Liver (tissue), 9 donors: Measurements from ENCODE around the gene UBE2L3. TPM values are rescaled to one million over a fixed set of nuclear protein-coding genes. Genes with fewer than 3 reads are reported as not detected.

ENCODE experiments used
- DNase-seq: peaks from one replicate; pipeline ENCODE4 v3.0.0-alpha.2; 2017; ENCODE audit warnings: low spot score
- H3K27ac ChIP-seq, 2 donors: one replicate each; pipeline ENCODE4 v1.7.0; 2013; ENCODE audit warnings: inconsistent platforms in 2 of 2, low read length in 2 of 2, control low read depth in 1 of 2, low read depth in 1 of 2, mild to moderate bottlenecking in 1 of 2
- H3K27me3 ChIP-seq, 4 donors: one replicate each; pipeline versions ENCODE4 v1.6.1 to v1.7.0; 2013; ENCODE audit warnings: low read length in 3 of 4, inconsistent platforms in 1 of 4, mild to moderate bottlenecking in 1 of 4, moderate library complexity in 1 of 4; ENCODE audit not compliant: control insufficient read depth in 4 of 4, insufficient read depth in 4 of 4
- H3K36me3 ChIP-seq, 4 donors: one replicate each; pipeline versions ENCODE4 v1.6.1 to v1.7.0; 2013; ENCODE audit warnings: low read length in 3 of 4, mild to moderate bottlenecking in 3 of 4, low read depth in 1 of 4, moderate library complexity in 1 of 4; ENCODE audit not compliant: control insufficient read depth in 4 of 4, insufficient read depth in 3 of 4
- H3K4me1 ChIP-seq, 4 donors: one replicate each; pipeline versions ENCODE4 v1.6.1 to v1.7.0; 2013; ENCODE audit warnings: low read length in 3 of 4, mild to moderate bottlenecking in 3 of 4, moderate library complexity in 1 of 4; ENCODE audit not compliant: control insufficient read depth in 4 of 4, insufficient read depth in 4 of 4
- H3K4me3 ChIP-seq, 3 donors: one replicate each; pipeline versions ENCODE4 v1.6.1 to v1.7.0; 2013; ENCODE audit warnings: low read length in 3 of 3, control low read depth in 1 of 3, low read depth in 1 of 3, mild to moderate bottlenecking in 1 of 3
- H3K9ac ChIP-seq, 2 donors: one replicate each; pipeline ENCODE4 v1.7.0; 2013; ENCODE audit warnings: low read length in 2 of 2, mild to moderate bottlenecking in 2 of 2, moderate library complexity in 2 of 2, control low read depth in 1 of 2, low read depth in 1 of 2
- H3K9me3 ChIP-seq, 4 donors: one replicate each; pipeline versions ENCODE4 v1.6.1 to v1.7.0; 2013; ENCODE audit warnings: low read length in 3 of 4; ENCODE audit not compliant: control insufficient read depth in 4 of 4
- EGR1 ChIP-seq, 2 donors: IDR thresholded peaks; 2 replicates each; pipeline ENCODE4 v1.6.1; 2016 to 2018; ENCODE audit warnings: antibody characterized with exemption in 2 of 2, low read depth in 2 of 2
- FOXA1 ChIP-seq: IDR thresholded peaks from 2 replicates; pipeline ENCODE4 v1.6.1; 2016; ENCODE audit warnings: antibody characterized with exemption
- FOXA2 ChIP-seq: IDR thresholded peaks from 2 replicates; pipeline ENCODE4 v1.6.1; 2016; ENCODE audit warnings: antibody characterized with exemption
- GABPA ChIP-seq, 2 donors: IDR thresholded peaks in 1 of 2; conservative IDR thresholded peaks in 1 of 2; 2 replicates each; pipeline ENCODE4 v1.6.1; 2016; ENCODE audit warnings: antibody characterized with exemption in 2 of 2, mild to moderate bottlenecking in 1 of 2, moderate library complexity in 1 of 2
- HNF4A ChIP-seq, 2 donors: conservative IDR thresholded peaks; 2 replicates each; pipeline ENCODE4 v1.6.1; 2016; ENCODE audit warnings: antibody characterized with exemption in 2 of 2, mild to moderate bottlenecking in 2 of 2
- HNF4G ChIP-seq: IDR thresholded peaks from 2 replicates; pipeline ENCODE4 v1.6.1; 2016; ENCODE audit warnings: antibody characterized with exemption
- JUND ChIP-seq, 2 donors: IDR thresholded peaks; 2 replicates each; pipeline ENCODE4 v1.6.1; 2016; ENCODE audit warnings: antibody characterized with exemption in 2 of 2
- NR2F2 ChIP-seq: IDR thresholded peaks from 2 replicates; pipeline ENCODE4 v1.6.1; 2016; ENCODE audit warnings: antibody characterized with exemption
- RAD21 ChIP-seq, 2 donors: IDR thresholded peaks; 2 replicates each; pipeline ENCODE4 v1.6.1; 2016; ENCODE audit warnings: antibody characterized with exemption in 2 of 2, mild to moderate bottlenecking in 2 of 2
- RXRA ChIP-seq, 2 donors: IDR thresholded peaks; 2 replicates each; pipeline ENCODE4 v1.6.1; 2017 to 2018; ENCODE audit warnings: antibody characterized with exemption in 2 of 2, mild to moderate bottlenecking in 1 of 2
- SP1 ChIP-seq: IDR thresholded peaks from 2 replicates; pipeline ENCODE4 v1.6.1; 2018; ENCODE audit warnings: antibody characterized with exemption, mild to moderate bottlenecking
- TAF1 ChIP-seq: conservative IDR thresholded peaks from 2 replicates; pipeline ENCODE4 v1.6.1; 2016; ENCODE audit warnings: antibody characterized with exemption, mild to moderate bottlenecking
- YY1 ChIP-seq: IDR thresholded peaks from 2 replicates; pipeline ENCODE4 v1.6.1; 2016; ENCODE audit warnings: antibody characterized with exemption, mild to moderate bottlenecking
- WGBS: extraction: QIAGEN DNeasy Blood & Tissue Kit; methylation state at CpG from one replicate; pipeline ENCODE4 v1.1.7; 2013; 5-methylcytosine and 5-hydroxymethylcytosine counted together
- polyA plus RNA-seq, 2 donors: library from polyadenylated mRNA; stranded (reverse) in 1 of 2; unstranded in 1 of 2; fragments of 200-250 nt in 1 of 2; fragments of >200 nt in 1 of 2; fragmentation: Nextera tagmentation in 1 of 2; extraction: Ambion mirVana in 1 of 2; gene quantifications; one replicate each; pipeline versions ENCODE4 v1.2.1 to v1.2.3, GENCODE V29; 2013 to 2015
- total RNA-seq, 2 donors: library from RNA; depleted of rRNA; stranded (reverse); fragments of >200 nt; gene quantifications; one replicate each; pipeline ENCODE4 v1.2.3, GENCODE V29; 2014
- TF ChIP-seq, protein P1 (sequence below): fragments of 150-350 bp; IDR thresholded peaks from 2 replicates; pipeline ENCODE4 v1.5.1; 2017; ENCODE audit warnings: improper control_type of control experiment, low read depth, low read length; ENCODE audit not compliant: missing input control
- TF ChIP-seq, protein P2 (sequence below): IDR thresholded peaks from 2 replicates; pipeline ENCODE4 v1.6.1; 2016; ENCODE audit warnings: antibody characterized with exemption
- TF ChIP-seq, protein P3 (sequence below): IDR thresholded peaks from 2 replicates; pipeline ENCODE4 v1.6.1; 2016; ENCODE audit warnings: antibody characterized with exemption
- donor health status: healthy.
- donor health status: healthy.
- donor health status: healthy.
- donor health status: healthy.
- donor health status: healthy.

UBE2L3 gene
- total and polyA plus RNA-seq, 4 donors: 14.3 to 33.4 (median 19.8) TPM

DNA sequence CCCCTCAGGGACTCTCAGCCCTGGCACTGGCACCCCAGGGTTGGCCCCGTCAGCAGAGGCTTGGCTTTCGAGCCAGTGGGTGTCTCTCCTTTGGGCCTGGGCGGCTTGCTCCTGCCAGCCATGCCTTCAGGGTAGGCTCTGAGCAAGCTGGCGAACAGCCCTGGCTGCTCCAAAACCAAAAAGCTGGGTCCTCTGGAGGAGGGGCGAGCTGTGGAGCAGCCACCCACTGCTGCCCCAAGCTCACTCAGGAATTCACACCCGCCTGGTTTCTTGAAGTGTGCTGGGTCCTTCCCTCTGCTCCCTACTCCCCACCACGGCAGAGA, 56.1 kb downstream of the UBE2L3 start:
- H3K27ac ChIP-seq: no peak overlapping the region
- WGBS: 93% methylated on average over 7 of the region's 7 CpGs
- no peaks in the 10 kb centered on the region for H3K9me3 ChIP-seq
- H3K4me3 ChIP-seq: no peak overlapping the region
- TF ChIP-seq, protein P1, sequence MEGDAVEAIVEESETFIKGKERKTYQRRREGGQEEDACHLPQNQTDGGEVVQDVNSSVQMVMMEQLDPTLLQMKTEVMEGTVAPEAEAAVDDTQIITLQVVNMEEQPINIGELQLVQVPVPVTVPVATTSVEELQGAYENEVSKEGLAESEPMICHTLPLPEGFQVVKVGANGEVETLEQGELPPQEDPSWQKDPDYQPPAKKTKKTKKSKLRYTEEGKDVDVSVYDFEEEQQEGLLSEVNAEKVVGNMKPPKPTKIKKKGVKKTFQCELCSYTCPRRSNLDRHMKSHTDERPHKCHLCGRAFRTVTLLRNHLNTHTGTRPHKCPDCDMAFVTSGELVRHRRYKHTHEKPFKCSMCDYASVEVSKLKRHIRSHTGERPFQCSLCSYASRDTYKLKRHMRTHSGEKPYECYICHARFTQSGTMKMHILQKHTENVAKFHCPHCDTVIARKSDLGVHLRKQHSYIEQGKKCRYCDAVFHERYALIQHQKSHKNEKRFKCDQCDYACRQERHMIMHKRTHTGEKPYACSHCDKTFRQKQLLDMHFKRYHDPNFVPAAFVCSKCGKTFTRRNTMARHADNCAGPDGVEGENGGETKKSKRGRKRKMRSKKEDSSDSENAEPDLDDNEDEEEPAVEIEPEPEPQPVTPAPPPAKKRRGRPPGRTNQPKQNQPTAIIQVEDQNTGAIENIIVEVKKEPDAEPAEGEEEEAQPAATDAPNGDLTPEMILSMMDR: no peak
- TF ChIP-seq, protein P2, sequence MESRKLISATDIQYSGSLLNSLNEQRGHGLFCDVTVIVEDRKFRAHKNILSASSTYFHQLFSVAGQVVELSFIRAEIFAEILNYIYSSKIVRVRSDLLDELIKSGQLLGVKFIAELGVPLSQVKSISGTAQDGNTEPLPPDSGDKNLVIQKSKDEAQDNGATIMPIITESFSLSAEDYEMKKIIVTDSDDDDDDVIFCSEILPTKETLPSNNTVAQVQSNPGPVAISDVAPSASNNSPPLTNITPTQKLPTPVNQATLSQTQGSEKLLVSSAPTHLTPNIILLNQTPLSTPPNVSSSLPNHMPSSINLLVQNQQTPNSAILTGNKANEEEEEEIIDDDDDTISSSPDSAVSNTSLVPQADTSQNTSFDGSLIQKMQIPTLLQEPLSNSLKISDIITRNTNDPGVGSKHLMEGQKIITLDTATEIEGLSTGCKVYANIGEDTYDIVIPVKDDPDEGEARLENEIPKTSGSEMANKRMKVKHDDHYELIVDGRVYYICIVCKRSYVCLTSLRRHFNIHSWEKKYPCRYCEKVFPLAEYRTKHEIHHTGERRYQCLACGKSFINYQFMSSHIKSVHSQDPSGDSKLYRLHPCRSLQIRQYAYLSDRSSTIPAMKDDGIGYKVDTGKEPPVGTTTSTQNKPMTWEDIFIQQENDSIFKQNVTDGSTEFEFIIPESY: no peak
- no peak for TF ChIP-seq YY1
- peaks cover 2 to 22% (median 15%) of the 10 kb centered on the region in 4 donors for H3K4me1 ChIP-seq
- H3K9ac ChIP-seq: no peak overlapping the region
- H3K36me3 ChIP-seq: peaks cover 0 to 12% (median 2%) of the 10 kb centered on the region in 4 donors
- DNase-seq: no peak
- H3K27me3 ChIP-seq: no peaks in the 10 kb centered on the region

DNA sequence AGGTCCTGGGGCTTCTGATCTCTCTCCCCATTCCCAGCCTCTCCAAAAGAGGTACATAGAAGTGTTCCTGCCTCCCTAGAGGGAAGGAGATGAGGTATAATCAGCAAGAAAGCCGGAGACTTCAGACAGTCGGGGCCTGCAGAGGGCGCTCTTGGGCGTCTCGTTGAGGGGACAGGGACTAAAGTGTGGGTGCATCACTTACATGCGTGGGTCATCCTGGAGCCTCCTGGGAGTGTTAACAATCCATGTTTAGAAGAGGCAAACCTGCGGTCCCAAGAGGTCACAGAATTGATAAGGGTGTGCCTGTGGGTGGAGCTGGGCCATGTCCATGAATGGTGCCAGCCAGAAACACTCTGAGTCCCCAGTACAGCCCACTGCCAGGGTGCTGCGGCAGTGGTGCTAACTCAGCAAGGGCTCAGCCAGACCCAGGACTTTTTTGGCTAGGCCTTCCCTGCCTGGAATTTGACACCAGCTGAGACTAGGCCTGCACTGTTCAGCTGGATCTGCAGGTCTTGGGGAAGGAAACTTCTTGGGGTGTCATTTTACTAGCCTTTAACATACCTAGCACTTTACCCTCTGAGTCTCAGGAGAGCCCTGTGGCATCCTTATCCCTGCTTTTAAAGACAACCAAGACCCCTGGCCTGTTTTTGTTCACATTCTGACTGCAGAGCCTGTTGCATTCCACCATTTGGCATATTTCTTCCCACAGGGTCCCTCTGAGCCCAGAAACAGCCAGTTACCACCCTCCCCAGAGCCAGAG, 56.8 kb downstream of the UBE2L3 start:
- DNase-seq: no peak
- Histone ChIP-seq H3K9ac (no peak overlapping the region), H3K27ac (no peak overlapping the region), H3K4me3 (no peak overlapping the region), H3K36me3 (peaks cover 0 to 12% (median 2%) of the 10 kb centered on the region in 4 donors), H3K27me3 (no peaks in the 10 kb centered on the region), H3K4me1 (peaks cover 8 to 28% (median 18%) of the 10 kb centered on the region in 4 donors), H3K9me3 (no peaks in the 10 kb centered on the region)
- TF ChIP-seq FOXA1: no peak
- WGBS: 56% methylated on average over 8 of the region's 8 CpGs

DNA sequence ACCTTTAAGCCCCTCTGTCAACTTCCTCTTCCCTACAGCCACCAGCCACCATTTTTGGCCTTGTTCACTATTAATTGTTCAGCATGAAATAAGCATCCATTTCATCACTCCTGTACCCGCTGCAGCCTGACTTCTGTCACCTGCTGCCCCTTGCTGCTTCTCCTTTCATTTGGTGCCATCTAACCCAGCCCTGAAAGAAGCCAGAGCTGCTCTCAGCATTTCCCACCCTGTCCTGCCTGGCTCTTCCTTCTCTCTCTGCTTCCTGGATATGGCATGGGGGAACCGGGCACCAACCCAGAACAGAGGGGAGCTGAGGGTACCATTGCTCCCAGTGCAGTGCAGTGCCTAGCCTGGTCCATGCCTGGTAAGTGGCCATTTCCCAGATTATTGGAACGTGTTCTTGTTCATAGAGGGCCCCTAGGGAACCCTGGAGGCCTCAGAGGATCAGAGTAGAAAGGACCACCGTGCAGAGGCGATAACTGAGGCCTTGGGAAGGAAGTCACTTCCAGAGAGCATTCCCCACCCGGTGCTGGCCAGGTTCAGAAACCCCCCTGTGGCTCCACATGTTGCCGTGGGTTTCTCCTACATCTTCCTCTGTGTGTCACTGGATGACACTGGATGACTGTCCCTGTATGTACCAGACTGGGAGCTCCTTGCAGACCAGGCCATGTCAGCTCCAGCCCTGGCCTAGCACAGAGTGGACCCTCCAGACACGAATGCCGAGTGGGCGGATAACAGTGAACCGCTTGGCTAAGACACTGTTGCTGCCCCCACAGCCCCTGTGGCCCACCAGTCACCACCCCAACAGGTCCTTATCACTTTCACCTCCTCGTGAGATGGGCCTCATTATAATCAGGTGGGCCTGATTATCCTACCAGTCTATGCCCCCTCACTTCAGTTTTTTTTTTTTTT, 57.6 kb downstream of the UBE2L3 start:
- no peaks in the 10 kb centered on the region for H3K27me3 ChIP-seq
- H3K9ac ChIP-seq: no peak overlapping the region
- no peak overlapping the region for H3K27ac ChIP-seq
- peaks cover 0 to 12% (median 2%) of the 10 kb centered on the region in 4 donors for H3K36me3 ChIP-seq
- no peak overlapping the region for H3K4me3 ChIP-seq
- DNase-seq: no peak
- whole genome bisulfite sequencing: 86% methylated on average over 12 of the region's 12 CpGs
- no peak for TF ChIP-seq RXRA (IDR thresholded peaks at IDR 0.05)
- TF ChIP-seq TAF1: no peak
- no peak for TF ChIP-seq JUND (IDR thresholded peaks at IDR 0.05)
- no peak for TF ChIP-seq RAD21 (IDR thresholded peaks at IDR 0.05)
- no peak for TF ChIP-seq HNF4G
- TF ChIP-seq SP1: no peak
- TF ChIP-seq, protein P3, sequence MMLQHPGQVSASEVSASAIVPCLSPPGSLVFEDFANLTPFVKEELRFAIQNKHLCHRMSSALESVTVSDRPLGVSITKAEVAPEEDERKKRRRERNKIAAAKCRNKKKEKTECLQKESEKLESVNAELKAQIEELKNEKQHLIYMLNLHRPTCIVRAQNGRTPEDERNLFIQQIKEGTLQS: no peak
- TF ChIP-seq YY1: no peak
- no peak for TF ChIP-seq FOXA2
- no peak for TF ChIP-seq HNF4A (conservative IDR thresholded peaks at IDR 0.05)
- TF ChIP-seq GABPA (IDR thresholded peaks at IDR 0.05 in 1 of 2, conservative IDR thresholded peaks at IDR 0.05 in 1 of 2): no peak
- no peak for TF ChIP-seq EGR1 (IDR thresholded peaks at IDR 0.05; ENCODE audit: low read depth in 2 of 2)
- TF ChIP-seq NR2F2: no peak
- TF ChIP-seq, protein P1: no peak
- TF ChIP-seq, protein P2: no peak
- no peak for TF ChIP-seq FOXA1
- peaks cover 8 to 31% (median 19%) of the 10 kb centered on the region in 4 donors for H3K4me1 ChIP-seq
- H3K9me3 ChIP-seq: no peaks in the 10 kb centered on the region
